Activated CD8-positive, alpha-beta memory T cell treated with anti-CD3 and anti-CD28 coated beads for 48 hours (primary cell): ENCODE results near the gene IKBKG.
A peak's percentile ranks its signal among the peaks of the same experiment; 100 is the strongest.
"Not testable (repeated sequence)": the region's sequence is repeated elsewhere in the genome, so short reads cannot be mapped to it uniquely, and the experiment has no call there.

Experiments used
- DNase-seq, 3 experiments: peaks; one replicate each; pipeline ENCODE4 v3.0.0-alpha.2; 2020; ENCODE audit warnings: low read depth in 2 of 3, low spot score in 2 of 3

The IKBKG gene

DNA sequence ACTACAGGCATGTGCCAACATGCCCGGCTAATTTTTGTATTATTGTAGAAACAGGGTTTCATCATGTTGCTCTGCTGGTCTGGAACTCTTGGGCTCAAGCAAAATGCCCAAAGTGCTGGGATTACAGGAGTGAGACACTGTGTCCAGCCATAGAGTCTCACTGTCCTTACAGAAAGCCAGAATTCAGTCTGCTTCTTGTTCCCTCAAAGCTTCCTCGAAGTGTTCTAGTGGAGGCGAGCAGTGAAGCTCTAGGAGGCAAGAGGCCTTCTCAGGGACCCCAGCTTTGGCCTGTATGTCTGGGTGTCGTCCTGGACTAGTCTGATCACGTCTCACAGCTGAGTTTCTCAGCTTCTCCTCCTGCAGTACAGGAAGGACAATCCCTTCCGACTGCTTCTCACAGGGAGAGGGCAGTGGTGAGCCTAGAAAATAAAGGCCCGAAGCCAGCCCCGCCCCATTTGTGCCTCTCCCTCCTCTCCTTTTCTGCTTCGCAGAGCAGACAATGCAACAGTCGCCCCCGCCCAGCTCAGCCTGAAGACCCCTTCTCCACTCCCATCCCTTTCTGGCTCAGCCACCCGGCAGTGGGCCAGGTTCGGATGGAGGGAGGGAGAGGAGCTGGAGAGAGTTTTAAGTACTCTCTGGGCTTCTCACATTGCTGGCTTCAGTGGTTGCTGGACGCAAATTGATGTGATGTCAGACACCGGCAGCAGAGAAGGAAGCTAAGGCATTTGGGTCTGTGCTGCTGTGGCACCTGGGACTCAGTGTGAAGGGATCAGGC lies 20.3 kb upstream of the IKBKG start:
- DNase-seq: no peak

DNA sequence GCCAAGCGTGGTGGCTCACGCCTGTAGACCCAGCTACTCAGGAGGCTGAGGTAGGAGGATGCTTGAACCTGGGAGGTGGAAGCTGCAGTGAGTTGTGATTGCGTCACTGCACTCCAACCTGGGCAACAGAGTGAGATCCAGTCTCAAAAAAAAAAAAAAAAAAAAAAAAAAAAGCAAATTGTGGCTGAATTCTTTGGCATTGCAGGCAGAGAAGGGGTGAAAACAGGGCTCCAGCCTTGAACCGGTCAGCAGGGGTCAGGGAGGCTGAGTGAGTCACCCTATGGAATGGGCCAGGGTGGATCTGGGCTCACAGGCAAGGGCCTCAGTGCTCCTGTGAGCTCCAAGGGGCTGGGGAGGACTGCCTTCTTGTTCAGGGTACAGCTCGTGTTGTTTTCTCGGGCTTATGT lies 18.2 kb upstream of the IKBKG start:
- no peak for DNase-seq

DNA sequence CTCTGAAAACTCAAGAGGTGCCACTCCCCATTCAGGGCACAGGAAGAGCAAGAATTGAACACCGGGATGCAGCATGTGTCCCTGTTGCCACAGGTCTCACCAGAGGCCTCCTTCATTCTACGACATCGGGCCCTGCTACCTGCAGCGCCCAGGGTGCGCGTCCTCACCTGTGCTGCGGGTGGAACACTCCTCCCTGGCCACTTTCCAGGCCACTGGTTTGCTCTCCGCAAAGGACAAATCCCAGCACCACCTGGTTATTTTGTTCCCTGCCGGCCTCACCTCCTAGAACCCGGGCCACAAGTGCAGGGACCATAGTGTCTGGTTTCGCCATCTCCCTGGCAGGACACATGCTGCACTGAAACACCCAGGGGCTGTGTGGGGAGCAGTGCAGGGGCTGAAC lies 17.1 kb upstream of the IKBKG start:
- no peak for DNase-seq

DNA sequence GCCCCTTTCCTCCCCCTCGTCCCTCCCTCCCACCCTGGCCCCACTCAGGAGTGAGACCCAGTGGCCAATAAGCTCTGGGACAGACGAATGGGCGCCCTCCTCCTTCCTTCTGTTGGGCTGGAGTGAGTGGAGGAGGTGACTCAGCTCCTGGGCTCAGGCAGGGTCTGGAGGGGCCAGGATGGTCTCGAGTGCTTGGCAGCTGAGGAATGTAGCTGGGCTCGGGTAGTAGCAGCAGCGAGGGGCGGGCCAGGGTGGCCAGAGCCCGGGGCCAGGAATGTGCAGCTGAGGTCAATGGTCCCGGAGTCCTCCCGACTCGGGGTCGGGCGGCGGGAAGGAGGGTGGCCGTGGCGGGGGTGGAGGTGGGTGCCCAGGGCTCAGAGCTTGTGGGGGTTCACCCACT lies 15.8 kb upstream of the IKBKG start:
- no peak for DNase-seq

DNA sequence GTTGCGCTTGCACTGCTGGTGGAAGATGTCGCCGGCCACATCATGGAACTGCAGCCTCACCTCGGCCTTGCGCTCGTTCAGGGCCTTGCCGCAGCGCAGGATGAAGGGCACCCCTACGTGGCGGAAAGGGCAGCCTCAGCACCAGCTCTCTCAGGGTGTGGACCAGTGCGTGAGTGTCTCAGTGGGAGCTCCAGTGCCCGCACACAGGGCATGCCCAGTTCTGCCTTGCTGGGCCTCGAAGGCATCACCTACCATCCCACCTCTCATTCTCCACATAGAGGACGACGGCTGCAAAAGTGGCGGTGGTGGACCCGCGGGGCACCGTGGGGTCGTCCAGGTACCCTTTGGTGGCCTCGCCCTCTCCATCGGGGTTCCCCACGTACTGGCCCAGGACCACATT lies 14.7 kb upstream of the IKBKG start:
- no peak for DNase-seq

DNA sequence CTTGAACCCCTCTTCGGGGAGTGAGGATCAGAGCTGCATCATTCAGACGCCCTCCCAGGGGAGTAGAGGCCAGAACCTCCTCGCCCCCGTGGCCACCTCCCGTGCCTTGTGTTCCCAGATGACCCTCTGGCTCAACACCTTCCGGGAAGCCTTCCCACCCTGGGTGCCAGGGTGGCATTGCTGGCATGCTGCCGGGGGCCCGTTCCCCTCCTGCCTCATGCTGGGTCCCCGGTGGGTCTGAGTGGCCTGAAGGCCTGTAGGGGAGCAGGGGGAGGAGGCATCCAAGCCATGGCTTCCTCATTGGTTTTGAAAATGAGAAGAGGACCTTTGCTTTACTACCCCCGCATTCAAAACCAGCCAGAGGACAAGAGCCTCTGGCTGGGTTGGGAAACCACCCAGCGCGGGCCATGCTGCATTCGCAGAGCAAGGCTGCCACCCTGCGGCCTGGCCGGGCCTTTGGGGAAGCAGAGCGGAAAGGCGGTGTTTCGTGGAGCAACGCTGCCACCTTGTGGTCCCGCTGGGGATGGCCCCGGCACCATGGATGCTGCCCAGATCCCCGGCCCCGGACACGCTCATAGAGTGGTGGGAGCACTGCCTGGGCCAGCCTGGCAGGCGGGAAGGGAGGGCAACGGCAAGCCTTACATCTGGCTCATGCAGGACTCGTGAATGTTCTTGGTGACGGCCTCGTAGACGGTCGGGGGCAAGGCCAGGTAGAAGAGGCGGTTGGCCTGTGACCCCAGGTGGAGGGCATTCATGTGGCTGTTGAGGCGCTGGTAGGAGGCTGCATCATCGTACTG lies 12.7 kb upstream of the IKBKG start:
- DNase-seq: peak; percentile 74 to 93 (median 78)

DNA sequence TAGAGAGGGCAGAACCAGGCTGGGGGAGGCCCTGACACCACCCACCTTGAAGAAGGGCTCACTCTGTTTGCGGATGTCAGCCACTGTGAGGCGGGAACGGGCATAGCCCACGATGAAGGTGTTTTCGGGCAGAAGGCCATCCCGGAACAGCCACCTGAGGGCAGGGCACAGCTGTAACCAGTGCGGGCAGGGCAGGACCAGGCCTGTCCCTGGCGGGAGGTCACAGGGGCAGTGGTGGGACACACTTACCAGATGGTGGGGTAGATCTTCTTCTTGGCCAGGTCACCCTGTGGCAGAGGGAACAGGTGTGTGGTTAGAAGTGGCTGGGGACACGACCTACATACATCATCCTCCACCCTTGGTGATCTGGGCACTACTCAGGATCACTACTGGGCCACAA lies 11.5 kb upstream of the IKBKG start:
- DNase-seq: no peak

DNA sequence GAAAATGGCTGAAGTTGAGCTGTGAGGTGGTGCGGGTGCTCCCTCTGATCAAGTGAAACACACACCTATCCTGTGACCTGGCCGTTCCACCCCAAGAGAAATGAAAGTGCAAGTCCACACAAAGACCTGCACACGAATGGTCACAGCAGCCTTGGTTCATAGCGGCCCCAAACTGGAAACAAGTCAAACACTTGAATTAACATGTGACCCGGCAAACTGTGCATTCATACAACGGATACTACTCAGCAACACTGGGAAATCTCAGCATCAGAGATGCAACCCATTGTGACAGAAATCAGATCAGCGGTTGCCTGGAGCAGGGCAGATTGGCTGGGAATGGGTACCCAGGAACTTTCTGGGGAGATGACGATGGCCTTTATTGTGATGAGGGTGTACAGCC lies 8.3 kb upstream of the IKBKG start:
- no peak for DNase-seq

DNA sequence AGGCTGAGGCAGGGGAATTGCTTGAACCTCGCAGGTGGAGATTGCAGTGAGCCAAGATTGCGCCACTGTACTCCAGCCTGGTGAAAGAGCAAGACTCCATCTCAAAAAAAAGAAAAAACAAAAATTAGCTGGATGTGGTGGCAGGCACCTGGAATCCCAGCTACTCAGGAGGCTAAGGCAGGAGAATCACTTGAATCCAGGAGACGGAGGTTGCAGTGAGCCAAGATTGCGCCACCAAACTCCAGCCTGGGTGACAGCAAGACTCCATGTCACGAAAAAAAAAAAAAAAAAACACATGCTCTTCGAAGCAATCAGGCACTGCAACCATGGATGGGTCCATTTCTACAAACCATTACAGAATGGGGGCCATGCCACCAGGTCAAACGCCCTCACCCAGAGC lies 7.1 kb upstream of the IKBKG start:
- DNase-seq: not testable (repeated sequence)

DNA sequence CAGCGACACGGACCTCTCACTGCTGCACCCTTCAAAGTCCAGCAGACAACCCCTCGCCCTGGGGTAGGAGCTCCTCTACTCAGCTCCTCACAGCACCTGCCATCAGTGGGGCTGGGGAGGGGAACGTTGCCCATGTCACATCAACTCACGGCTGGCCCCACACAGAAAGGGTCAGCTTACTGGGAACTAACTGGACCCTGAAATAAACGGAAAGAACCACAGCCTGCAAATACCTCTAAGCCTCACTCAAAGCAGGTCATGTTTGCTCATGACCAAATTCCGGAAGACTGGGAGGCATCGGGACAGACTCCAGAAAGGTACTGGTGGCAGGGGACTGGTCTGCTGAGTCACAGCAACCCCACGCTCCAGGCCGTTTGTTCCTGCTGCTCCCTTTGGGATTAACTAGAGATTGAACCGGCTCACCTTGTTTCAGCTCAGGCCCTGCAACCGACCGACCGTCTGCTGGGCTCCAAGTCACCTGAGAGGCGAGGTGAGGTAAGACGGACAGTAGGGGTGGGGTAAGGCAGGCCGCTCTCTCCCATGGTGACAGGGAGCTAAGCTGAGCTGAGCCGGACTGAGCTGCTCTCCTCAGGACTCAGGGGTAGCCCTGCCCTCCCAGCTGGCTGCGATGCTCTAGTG lies 6.4 kb upstream of the IKBKG start:
- no peak for DNase-seq

DNA sequence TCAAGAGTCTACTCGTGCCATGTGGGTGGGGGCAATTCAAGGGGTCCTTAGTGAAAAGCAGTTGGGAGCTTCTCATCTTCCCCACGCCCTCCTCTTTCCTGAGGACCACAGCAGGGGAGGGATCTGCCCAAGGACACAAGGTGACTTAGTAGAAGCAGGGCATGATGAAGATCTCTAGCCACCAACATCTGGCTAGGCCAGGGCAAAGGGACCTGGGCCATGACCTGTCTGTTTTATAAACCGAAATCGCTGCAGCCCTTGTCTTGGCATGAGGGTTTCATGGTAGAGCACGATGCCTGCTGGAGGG lies 5.9 kb upstream of the IKBKG start:
- no peak for DNase-seq

DNA sequence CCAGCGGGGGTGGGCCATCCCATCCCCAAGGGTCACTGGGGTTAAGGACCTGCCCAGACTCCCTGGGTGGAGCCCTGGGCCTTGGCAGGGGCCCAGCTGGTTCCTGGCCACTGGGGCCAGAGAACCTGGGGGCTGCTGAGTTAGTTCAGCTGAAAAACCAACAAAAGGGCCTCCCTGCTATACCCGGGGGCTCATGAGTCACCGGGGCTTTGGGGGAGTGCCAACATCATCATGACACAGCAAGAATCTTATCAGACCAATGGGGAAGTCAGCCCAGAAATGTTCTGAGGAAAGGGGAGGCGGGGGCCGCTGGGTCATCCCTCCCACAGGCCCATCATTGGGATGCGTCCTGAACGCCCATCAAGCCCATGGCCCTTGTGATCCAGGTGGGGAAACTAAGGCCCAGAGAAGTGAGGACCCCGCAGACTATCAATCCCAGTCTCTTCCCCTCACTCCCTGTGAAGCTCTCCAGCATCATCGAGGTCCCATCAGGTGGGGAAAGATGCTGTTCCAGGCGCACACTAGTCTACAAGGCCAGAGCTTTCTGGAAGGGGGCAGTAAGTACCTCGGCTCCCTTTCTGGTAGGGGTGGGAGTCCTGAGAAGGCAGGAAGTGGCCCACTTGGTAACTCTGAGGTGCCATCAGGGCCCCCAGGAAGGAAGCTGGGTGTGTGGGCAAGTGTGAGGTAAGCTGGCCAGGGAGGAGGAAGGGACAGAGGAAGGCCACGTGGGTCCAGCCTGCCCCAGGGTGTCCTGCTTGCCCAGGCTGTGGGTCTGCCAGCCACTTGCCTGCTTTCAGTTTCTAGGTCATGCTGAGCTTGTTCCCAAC lies 5.3 kb upstream of the IKBKG start:
- DNase-seq: peak in 1 of 3 experiments; percentile 24

DNA sequence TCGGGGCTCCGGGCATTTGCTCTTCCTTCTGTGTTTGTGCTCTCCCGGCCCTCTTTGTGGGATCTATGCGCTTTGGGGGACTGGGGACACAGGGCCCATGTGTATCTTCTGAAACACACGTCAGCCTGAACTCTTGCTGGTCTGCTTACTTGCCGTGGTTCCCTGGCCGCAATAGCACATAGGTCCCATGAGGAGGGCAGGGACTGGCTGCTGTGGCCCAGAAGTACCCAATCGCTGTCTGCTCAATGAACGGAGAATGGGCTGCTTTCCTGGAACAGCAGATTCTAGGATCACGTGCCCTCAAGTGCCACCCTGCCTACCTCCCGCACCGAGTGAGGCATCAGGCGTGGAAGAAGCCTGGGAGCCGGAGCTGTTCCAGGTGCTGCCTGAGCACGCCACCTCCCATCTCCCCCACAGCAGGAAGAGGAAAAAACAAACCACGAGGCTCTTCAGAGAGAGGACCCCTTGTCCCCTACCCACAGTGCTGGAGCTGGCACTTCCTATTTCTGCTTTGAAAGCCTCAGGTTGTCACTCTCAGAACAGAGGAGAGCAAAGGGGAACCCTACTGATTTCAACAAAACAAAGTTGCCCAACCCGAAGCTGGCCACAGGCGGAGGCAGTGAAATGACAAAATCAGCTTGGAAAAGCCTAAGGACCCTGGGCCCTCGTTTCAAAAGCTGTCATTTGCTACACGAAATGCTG lies 4.5 kb upstream of the IKBKG start:
- DNase-seq: no peak

DNA sequence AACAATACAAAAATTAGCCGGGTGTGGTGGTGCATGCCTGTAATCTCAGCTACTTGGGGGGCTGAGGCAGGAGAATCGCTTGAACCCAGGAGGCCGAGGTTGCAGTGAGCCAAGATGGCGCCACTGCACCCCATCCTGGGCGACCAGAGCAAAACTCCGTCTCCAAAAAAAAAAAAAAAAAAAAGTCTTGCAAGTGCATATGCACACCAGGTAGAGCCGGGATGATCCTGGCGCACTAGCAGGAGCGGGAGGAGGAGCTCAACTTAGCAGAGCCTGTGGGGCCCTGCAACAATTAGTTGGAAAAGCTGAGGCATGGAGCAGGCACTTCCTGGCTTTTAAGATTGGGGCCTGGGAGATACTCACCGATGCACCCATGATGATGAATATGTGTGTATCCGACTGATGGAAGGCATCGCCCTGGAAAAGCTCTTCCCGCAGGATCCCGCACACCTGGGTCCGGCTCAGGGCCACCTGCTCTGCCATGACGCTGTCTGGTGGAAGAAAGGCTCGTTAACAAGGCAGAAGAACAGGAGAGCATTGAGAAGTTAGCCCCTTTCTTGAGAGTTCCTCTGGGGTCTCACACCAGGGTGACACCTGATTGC lies 1.6 kb upstream of the IKBKG start:
- no peak for DNase-seq

DNA sequence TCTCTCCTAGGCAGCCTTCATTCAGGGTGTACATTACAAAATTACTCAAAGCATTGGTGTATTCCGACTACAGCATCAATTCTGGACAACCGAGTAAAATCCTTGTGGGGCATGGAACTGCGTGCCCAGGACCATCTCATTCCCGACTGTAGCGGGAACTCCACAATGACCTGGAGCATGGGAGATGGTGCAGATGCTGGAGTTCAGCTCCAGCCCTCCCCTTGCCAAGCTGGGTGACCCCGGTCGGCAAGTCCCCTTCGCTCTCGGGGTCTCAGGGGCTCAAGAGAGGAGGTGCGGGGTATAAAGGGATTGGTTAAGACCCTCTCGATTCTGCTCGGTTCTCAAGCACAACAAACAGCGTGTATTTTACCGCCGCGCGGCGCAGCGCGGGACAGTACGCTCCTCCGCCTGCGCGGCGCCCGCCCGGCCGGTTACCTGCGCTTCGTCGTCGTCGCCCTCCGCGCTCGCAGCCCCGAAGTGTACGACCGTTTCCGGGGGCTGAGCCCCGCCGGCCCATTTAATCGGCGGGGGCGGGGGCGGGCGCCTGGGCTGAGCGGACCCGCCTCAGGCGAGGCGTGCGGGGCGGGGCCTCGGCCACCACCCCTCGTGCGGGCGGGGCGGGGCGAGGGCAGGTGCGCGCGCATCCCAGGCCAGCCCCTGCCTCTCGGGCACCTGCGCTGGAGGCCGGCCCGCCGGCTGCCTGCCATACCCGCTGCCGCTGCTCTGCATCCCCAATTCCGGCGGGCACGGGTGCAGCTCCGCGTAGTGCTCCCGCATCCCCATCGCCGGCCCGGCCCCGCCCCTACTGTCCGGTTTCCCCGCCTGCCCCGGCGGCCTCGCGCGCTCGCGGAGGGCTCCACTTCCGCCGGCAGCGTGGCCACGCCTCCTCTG lies 821 bp upstream of the IKBKG start, which contains the start of gene G6PD:
TSS of gene G6PD (minus strand) at position 493 of the 891 bp plus-strand sequence. CDS start 691 bp downstream, outside the sequence.
- peak in 2 of 3 experiments; percentile 51 to 69 for DNase-seq

DNA sequence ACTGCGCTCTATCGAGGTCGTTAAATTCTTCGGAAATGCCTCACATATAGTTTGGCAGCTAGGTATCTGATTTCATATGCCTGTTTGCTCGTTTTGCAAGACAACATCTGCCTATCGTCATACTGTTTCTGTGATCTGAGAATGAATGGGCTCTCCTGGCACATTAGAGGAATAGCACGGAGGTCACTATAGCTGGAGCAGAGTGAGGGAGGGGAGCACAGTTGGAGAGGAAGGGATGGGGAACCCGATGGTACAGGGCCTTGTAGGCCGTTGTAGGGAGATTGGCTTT lies 552 bp downstream of the IKBKG start:
- no peak for DNase-seq

DNA sequence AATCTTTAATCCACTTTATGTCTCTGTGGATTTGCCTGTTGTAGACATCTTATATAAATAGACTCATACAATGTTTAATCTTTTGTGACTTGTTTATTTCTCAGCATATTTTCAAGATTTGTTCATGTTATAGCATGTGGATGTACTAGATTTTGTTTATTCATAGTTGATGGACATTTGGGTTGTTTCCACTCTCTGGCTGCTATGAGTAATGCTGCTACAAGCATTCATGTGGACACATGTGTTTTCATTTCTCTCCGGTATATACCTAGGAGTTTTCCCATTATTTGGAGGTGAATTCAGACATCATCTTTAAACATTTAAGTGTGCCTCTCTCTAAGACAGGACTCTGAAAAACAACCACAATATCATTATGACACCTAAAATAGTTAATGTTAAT lies 2.3 kb downstream of the IKBKG start:
- no peak for DNase-seq

DNA sequence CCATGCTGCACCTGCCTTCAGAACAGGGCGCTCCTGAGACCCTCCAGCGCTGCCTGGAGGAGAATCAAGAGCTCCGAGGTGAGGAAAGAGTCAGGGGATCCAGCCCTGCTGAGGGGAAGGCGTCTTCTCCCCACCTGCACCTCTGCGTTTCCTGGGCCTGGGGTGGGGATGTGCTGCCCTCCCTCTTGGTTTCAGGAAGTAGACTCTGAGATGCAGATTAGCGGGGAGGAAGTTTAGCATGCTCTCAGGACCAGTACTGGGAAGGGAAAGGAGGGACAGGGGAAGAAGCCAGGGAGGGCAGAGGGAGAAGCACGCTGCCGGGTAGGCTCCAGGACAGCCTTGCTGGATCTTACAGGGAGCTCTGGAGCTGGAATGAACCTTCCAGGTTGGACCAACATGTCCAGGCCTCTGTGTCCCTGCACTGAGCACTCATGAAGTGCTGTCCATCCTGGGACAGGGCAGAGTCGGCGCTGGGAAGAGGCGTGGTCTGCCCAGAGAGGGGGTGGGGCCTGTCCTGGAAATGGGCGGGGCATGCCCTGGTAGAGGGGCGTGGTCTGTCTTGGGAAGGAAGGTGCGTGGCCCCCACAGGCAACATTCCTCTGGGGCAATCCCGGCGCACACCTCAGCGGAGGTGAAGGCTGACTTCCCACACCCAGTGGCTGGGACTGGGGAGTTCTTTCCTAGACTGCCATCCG lies 4.8 kb downstream of the IKBKG start:
- not testable (repeated sequence) for DNase-seq
